Adrenal gland (tissue), 12 donors: ENCODE results near the gene CPVL. TPM values are rescaled to one million over a fixed set of nuclear protein-coding genes. Genes with fewer than 3 reads are reported as not detected.

Source experiments
- DNase-seq, 7 donors: peaks; one replicate each; pipeline ENCODE4 v3.0.0-alpha.2; 2019 to 2020
- H3K27ac ChIP-seq, 5 donors: fragments of 200-600 bp; sonication (generic) in 4 of 5; 1 replicate in 3 of 5; 2 replicates in 2 of 5; pipeline versions ENCODE4 v1.5.1 to v1.8.0; 2016 to 2020; ENCODE audit warnings: mild to moderate bottlenecking in 1 of 5
- H3K27me3 ChIP-seq: fragments of 200-600 bp; 2 replicates; pipeline ENCODE4 v1.8.0; 2021
- H3K36me3 ChIP-seq, 2 donors: fragments of 200-600 bp; replicated peaks in 1 of 2; 1 replicate in 1 of 2; 2 replicates in 1 of 2; pipeline versions ENCODE4 v1.5.1 to v1.8.0; 2018 to 2022
- H3K4me1 ChIP-seq, 2 donors: fragments of 200-600 bp; replicated peaks in 1 of 2; 1 replicate in 1 of 2; 2 replicates in 1 of 2; pipeline versions ENCODE4 v1.5.1 to v1.8.0; 2018 to 2021
- H3K4me3 ChIP-seq, 4 donors: fragments of 200-600 bp; sonication (generic) in 3 of 4; one replicate each; pipeline ENCODE4 v1.5.1; 2016 to 2018
- H3K9me3 ChIP-seq, 3 donors: fragments of 200-600 bp; sonication (generic) in 1 of 3; replicated peaks in 1 of 3; 1 replicate in 2 of 3; 2 replicates in 1 of 3; pipeline versions ENCODE4 v1.5.1 to v1.8.0; 2016 to 2021
- CTCF ChIP-seq, 6 experiments: fragments of 450-650 bp in 4 of 6; fragments of 200-600 bp in 2 of 6; sonication (generic) in 1 of 6; IDR thresholded peaks; 1 replicate in 5 of 6; 2 replicates in 1 of 6; pipeline versions ENCODE4 v1.5.1 to v1.8.0; 2016 to 2021; ENCODE audit warnings: antibody characterized with exemption in 6 of 6, mild to moderate bottlenecking in 2 of 6, moderate library complexity in 1 of 6
- POLR2A ChIP-seq, 2 donors: fragments of 450-650 bp; IDR thresholded peaks; one replicate each; pipeline ENCODE4 v1.6.1; 2017; ENCODE audit warnings: antibody characterized with exemption in 2 of 2, mild to moderate bottlenecking in 2 of 2, moderate library complexity in 1 of 2
- WGBS, 4 donors: extraction: QIAGEN DNeasy Blood & Tissue Kit in 2 of 4; methylation state at CpG; one replicate each; pipeline versions ENCODE4 v1.1.5 to v1.1.7; 2013 to 2017; 5-methylcytosine and 5-hydroxymethylcytosine counted together
- intact Hi-C, 2 donors: fragments of 100-400 bp; cut with DNase I; formaldehyde crosslinking; loops; one replicate each; pipeline versions ENCODE4 v1.14.1 to v1.15.0; 2022 to 2023
- polyA plus RNA-seq, 3 donors: library from polyadenylated mRNA; stranded (reverse); fragments of 200-250 nt in 2 of 3; fragments of 350-450 nt in 1 of 3; fragmentation: Illumina TruSeq in 1 of 3; extraction: RNeasy Lipid Tissue Mini Kit (QIAGEN cat#74804) in 1 of 3; gene quantifications; one replicate each; pipeline ENCODE4 v1.2.3, GENCODE V29; 2013 to 2014
- total RNA-seq, 9 donors: library from RNA; depleted of rRNA in 4 of 9; stranded (reverse); fragments of >200 nt in 4 of 9; fragments of 120-200 nt in 1 of 9; fragmentation: NEBNext Ultra II Directional in 1 of 9; extraction: Animal tissue kit (Norgen Biotek cat#: 25700) in 1 of 9; gene quantifications; one replicate each; pipeline versions ENCODE4 v1.1.0 to v1.2.4, GENCODE V29; 2013 to 2023
- donor health status: healthy with polysubstance abuse.
- donor health status: Bipolar disorder and iron deficiency.
- donor health status: DM: yes; HTN: yes; CAD: no.
- donor health status: DM: no; HTN: no; CAD: no.
- donor health status: DM: no; HTN: no; CAD: no.
- donor health status: DM: yes; HTN: yes; CAD: no.

The CPVL gene
- total and polyA plus RNA-seq, 12 donors: 3.2 to 61.7 (median 32.7) TPM

DNA sequence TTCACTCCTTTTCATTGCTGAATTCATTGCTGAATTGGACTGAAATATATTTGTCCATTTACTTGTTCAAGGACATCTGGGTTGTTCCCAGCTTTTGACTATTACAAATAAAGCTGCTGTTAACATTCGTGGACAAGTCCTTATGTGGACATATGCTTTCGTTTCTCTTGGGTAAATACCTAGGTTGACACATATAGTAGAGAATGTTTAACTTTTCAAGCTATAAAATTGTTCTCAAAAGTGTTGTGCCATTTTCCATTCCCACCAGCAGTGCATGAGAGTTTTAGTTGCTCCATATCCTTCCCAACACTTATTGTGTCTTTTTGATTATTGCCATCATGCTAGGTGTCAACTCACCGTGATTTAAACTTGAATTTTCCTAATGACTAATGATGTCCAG, 17.5 kb upstream of the CPVL start:
- Histone ChIP-seq H3K4me1 (no peaks in the 10 kb centered on the region), H3K4me3 (no peak overlapping the region), H3K27me3 (no peaks in the 10 kb centered on the region), H3K27ac (no peak overlapping the region), H3K36me3 (no peaks in the 10 kb centered on the region), H3K9me3 (peaks cover 0 to 11% (median 4%) of the 10 kb centered on the region in 3 donors)
- no peak for DNase-seq
- TF ChIP-seq POLR2A (IDR thresholded peaks at IDR 0.05) (no peak), CTCF (IDR thresholded peaks at IDR 0.05) (no peak)
- intact Hi-C loops: no loop called here
- WGBS, 4 donors: 66 to 71% (median 69%) methylated on average over 3 of the region's 3 CpGs

DNA sequence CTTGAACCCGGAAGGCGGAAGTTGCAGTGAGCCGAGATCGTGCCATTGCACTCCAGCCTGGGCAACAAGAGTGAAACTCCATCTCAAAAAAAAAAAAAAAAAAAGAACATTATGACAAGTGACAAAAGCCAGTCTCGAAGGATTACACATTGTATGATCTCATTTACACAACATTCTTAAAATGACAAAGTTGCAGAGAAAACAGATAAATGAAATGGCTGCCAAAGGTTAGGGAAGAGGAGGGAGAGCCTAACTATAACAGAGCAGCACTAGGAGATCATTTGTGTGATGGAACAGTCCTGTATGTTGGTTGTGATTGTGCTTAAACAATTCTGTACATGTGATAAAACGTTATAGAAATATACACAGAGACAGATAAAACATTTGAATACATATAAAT, 16.2 kb upstream of the CPVL start:
- no peak overlapping the region for H3K27ac ChIP-seq
- no peaks in the 10 kb centered on the region for H3K4me1 ChIP-seq
- WGBS, 4 donors: 79 to 90% (median 80%) methylated on average over 6 of the region's 6 CpGs
- DNase-seq: no peak
- intact Hi-C loops: no loop called here
- H3K27me3 ChIP-seq: no peaks in the 10 kb centered on the region
- no peak overlapping the region for H3K4me3 ChIP-seq
- TF ChIP-seq POLR2A (IDR thresholded peaks at IDR 0.05): no peak
- H3K36me3 ChIP-seq: no peaks in the 10 kb centered on the region
- peaks cover 0 to 11% (median 4%) of the 10 kb centered on the region in 3 donors for H3K9me3 ChIP-seq

DNA sequence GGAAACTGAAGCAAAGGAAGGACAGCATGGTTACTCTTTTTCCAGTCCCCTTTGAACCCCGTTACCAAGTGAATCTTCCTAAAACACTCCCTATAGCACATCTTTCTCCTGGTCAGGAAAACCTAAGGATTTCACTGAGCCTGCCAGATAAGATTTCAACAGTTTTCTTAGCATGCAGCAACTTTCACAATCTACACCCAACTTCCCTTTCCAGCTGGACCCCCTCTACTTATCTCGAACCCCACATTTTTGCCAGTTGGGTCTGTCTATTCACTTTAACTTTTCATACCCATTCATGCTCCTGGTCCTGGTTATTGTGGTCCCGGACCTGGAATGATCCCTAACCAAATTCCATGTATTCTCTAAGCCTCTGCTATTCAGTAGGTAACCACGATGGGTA, 14.9 kb upstream of the CPVL start:
- Histone ChIP-seq H3K4me3 (no peak overlapping the region), H3K36me3 (no peaks in the 10 kb centered on the region), H3K9me3 (peaks cover 0 to 11% (median 4%) of the 10 kb centered on the region in 3 donors), H3K27ac (no peak overlapping the region), H3K27me3 (no peaks in the 10 kb centered on the region), H3K4me1 (no peaks in the 10 kb centered on the region)
- TF ChIP-seq CTCF (IDR thresholded peaks at IDR 0.05) (no peak), POLR2A (IDR thresholded peaks at IDR 0.05) (no peak)
- 69 to 76% (median 71%) methylated on average over 4 of the region's 4 CpGs for WGBS, 4 donors
- no peak for DNase-seq
- intact Hi-C loops: no loop called here

DNA sequence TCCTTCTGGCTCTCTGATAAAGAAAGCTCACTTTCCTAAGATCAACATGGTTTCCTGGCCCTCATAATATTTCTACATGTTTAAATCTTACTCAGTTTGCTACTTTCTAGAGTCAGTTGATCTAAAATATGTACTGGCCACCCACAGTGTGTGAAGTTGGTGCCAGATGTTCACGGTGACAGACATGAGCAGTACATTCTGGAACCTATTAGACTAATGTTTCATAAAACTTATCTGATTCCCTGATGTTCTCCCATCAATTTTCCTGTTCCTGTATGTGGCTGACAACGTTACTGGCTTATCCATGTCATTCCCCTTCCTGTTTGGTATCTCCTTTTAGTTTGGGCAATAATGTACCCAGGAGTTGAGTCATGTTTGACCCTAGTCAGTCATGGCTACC, 13.7 kb upstream of the CPVL start:
- Histone ChIP-seq H3K27ac (no peak overlapping the region), H3K4me3 (no peak overlapping the region), H3K27me3 (no peaks in the 10 kb centered on the region), H3K9me3 (peaks cover 0 to 5% (median 0%) of the 10 kb centered on the region in 3 donors), H3K36me3 (no peaks in the 10 kb centered on the region), H3K4me1 (no peaks in the 10 kb centered on the region)
- TF ChIP-seq POLR2A (IDR thresholded peaks at IDR 0.05): no peak
- TF ChIP-seq CTCF (IDR thresholded peaks at IDR 0.05): no peak
- 41 to 54% (median 49%) methylated on average over 2 of the region's 2 CpGs for WGBS, 4 donors
- intact Hi-C loops: no loop called here
- DNase-seq: no peak

DNA sequence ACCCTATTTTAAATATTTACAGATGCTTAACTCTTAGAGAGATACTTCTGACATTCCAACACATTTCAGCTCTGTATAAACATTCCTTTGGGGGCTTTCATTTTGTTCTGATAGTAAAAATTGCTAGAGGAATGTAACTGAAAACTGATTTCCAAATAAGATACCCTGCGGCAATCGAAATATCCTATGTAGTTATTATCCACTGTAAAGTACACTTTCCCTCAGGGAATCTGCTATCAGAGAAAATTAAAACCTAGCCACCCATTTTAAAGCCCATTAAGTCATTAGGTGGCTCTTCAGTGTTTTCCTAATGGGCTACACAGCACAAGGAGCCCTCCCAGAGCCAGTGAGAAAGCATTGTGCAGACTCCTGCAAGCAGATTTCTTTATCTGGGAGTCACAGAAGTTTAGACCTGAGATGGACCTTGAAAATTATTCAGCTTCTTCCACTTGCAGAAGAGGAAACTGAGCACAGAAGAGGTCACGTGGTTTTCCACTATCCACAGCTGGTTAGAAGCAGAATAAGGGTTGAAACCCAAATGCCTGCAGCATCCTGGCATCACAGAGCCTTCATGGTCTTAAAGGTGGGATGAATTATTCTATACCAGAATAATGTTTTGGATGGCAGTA, 12.6 kb upstream of the CPVL start:
- DNase-seq: no peak
- H3K36me3 ChIP-seq: no peaks in the 10 kb centered on the region
- intact Hi-C loops: no loop called here
- WGBS, 4 donors: 67 to 73% (median 70%) methylated on average over 3 of the region's 3 CpGs
- no peaks in the 10 kb centered on the region for H3K27me3 ChIP-seq
- TF ChIP-seq CTCF (IDR thresholded peaks at IDR 0.05) (no peak), POLR2A (IDR thresholded peaks at IDR 0.05) (no peak)
- H3K9me3 ChIP-seq: no peaks in the 10 kb centered on the region
- H3K27ac ChIP-seq: no peak overlapping the region
- no peak overlapping the region for H3K4me3 ChIP-seq
- H3K4me1 ChIP-seq: no peaks in the 10 kb centered on the region
